GM21367 (cell line): ENCODE measurements around the gene RELCH.
A peak's percentile ranks its signal among the peaks of the same experiment; 100 is the strongest.

Experiments used
- ATAC-seq: cut with Tn5 transposase; IDR thresholded peaks from one replicate; pipeline ENCODE4 v1.9.1; 2021; ENCODE audit not compliant: unreplicated experiment

RELCH gene

DNA sequence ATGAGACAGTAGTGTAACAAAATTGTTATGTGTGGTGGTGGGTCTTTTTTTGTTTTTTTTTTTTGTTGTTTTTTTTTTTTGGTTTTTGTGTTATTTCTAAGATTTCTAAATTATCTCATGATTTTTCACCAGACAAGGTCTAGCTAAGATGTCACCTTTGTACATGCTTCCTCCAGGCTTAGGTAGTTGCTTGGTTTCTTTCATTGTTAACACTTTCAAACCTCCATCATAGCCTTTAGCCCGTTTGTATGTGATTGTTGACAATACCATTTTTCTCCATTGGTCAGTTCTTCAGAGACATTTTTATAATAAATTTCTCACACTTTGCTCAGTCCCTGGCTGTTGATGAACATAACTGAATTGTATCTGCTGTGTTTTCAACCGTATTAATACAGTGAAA, 2.2 kb downstream of the RELCH start:
- ATAC-seq: no peak

DNA sequence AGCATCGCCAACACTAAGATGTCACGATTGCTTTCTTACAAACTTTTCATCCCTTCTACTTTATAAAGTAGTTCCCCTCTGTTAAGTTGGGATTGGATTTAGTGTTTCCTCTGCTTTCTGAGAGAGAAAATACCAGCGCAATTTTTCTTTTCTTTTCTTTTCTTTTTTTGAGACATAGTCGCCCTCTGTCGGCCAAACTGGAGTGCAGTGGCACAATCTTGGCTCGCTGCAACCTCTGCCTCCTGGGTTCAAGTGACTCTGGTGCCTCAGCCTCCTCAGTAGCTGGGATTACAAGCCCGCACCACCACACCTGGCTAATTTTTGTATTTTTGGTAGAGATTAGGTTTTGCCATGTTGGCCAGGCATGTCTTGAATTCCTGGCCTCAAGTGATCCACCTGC, 9.0 kb downstream of the RELCH start:
- ATAC-seq: no peak

DNA sequence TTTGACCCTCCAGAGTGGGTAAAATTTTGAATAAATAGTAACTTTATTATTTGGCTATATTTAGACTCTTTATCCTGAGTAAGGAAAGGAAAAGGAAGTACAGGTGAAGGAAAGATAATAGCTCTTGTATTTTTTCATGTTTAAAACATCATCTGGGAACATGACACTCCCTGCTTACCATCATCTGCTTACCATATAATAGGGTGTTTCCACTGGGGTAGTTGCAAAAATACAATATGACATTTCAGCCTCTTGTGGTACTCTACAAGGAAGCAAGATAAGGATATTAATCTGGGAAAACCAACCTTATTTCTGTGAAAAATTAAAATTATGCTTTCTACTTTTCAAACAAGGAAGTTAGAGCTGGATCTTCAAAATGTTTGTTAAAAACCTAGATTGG, 9.9 kb downstream of the RELCH start:
- ATAC-seq: no peak

DNA sequence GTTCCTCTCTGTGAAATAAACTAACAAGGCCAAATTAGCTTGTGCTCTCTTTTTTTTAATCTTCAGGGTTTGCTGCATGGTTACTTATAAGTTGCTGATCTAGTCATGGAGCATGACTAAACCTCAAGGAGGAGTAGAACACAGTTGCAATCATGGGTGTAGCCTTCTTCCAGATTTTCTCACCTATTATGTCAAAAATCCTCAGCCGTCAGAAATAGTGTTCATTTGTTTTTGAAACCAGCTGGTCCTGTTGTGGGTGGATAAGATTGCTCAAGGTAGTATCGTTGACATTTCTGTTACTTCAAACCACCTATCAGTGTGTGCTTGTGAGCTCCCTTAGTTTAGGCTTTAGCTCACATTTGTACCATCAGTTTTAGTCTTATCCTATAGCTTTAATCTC, 11.2 kb downstream of the RELCH start:
- ATAC-seq: no peak

DNA sequence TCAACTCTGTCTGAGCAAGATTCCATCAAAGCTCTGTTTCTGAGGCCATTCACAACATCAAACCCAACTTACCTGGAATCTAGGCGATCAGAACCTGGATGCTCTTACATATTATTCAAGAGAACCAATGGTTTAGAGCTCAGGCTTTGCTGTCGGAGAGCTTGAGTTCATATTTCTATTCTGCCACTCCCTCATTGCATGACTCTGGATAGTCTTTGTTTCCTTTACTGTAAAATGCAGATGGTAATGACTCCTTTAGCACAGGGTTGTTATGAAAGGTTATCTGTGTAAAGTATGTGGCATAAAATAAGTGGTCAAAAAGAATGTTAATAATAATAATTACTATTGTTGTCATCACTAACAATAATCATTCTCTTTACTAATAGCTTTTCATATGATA, 12.6 kb downstream of the RELCH start:
- ATAC-seq: no peak

DNA sequence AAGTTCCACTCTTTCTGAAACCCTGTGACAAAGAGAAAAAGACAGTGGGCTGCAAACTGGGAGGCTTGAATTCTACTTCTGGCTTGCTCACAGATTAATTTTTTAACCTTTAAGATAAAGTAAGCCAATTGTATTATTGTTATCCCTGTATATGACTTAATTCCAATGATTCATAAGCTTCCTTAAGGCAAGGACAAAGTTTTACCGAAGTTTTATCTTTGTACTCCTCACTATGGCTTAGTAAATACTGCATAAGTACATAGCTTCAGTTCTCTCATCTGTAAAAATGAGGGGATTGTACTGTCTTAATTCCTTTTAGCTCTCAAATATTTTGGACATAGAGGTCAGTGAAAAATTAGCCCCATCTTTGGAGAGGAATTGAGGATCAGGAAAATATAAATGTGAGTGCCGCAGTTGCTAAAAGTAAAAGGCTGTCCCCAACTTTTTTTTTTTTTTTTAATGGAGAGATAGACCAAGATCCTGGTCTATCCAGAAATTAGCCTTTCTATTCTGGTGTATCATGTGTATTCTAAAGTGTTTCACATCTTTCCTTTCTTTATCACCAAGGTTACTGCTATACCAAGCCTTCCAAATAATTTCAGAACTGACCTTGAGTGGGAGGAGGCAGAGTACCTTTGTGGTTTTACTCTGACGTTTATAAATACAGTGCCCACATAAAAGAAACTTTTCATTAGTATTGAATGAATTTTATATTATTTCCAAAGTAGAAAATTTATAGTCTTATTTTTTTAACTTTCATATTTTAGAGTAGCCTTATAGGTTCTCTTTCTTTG, 13.3 kb downstream of the RELCH start:
- no peak for ATAC-seq

DNA sequence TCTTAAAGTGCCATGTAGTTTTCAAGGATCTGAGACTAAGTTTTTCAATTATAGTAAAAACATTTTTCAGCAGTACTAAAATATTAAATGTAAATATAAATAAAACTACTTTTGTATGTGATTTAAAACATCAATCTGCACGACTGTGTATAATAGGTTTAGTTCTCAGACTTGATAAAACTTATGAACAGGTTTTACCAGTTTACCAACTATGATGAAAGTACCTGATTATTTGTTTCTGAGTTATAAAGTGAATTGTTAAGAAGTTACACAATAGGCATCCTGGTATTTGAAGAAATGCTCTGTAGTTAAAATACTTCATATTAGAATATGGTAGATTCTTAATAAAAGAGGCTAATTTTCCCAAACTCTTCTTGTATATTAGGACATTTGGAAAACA, 14.8 kb downstream of the RELCH start:
- ATAC-seq: no peak

DNA sequence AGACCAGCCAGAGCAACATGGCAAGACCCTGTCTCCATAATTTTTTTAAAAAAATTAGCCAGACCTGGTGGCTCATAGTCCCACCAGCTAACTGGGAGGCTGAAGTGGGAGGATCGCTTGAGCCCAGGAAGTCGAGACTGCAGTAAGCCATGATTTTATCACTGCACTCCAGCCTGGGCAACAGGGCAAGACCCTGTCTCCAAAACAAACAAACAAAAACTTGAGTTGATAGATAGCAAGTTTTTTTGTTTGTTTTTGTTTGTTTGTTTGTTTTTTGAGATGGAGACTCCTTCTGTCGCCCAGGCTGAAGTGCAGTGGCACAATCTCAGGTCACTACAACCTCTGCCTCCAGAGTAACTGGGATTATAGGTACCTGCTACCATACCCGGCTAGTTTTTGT, 18.8 kb downstream of the RELCH start:
- ATAC-seq: no peak

DNA sequence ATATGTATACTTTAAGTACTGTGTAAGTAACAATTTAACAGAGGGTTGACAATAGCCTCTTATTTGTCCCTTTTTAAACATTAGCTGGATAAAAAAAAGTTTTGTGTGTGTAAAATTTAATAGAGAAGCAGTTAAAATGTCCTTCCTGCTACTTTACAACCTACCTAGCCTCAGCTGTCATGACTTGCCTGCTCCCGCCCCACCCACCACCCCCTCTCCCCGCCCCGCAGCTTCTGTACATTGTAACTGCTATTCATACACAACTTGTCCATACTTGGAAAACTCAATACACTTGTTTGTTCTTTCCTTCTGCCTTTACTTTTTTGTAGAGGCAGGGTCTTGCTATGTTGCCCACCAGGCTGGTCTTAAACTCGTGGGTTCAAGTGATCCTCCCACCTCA, 19.5 kb downstream of the RELCH start:
- ATAC-seq: no peak

DNA sequence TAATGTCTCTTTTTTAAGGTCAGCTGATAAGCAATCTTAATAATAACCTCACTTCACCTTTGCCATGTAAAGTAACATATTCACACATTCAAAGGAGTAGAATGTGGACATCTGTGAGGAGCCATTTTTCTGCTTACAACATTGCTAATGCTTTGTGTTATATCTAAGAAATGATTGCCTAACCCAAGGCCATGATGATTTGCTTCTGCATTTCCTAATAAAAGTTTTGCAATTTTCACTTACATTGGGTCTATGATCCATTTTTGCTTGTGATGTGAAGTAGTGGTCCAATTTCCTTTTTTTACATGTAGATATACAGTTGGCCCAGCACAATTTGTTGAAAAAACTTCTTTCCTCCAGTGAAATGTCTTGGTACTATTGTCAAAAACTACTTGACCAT, 22.0 kb downstream of the RELCH start:
- no peak for ATAC-seq

DNA sequence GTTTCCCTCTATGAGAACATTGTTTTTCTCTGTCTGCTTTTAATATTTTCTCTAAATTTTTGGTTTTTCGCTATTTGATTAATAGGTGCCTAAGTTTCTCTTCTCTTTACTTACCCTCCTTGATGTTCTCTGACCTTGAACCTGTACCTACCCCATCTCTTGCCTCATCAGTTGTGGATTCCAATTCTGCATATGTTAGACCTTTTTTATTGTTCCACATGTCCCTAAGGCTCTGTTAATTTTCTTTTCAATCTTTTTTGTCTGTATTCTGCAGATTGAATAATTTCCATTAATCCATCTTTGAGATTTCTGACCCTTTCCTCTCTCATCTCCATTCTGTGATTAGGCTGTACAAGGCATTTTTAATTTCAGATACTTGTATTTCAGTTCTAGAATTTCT, 23.1 kb downstream of the RELCH start:
- no peak for ATAC-seq

DNA sequence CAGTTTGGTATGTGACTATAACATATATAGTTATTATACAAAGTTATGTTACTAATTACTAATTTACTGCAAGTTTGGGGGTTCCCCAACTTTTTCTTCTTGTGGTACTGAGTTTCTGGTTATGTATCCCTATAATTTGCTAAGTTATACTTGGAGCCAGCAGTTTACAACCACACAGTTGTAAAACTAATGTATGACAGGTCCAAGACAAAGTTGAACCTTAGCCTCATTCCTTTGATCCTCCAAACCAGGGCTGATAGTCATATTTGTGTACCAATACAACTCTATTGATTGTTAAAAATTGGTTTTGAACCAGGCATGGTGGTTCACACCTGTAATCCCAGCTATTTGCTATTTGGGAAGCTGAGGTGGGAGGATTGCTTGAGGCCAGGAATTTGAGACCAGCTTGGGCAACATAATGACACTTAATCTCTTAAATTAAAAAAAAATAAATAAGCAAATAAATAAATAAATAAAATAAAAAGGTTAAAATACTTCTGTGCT, 24.3 kb downstream of the RELCH start:
- ATAC-seq: no peak

DNA sequence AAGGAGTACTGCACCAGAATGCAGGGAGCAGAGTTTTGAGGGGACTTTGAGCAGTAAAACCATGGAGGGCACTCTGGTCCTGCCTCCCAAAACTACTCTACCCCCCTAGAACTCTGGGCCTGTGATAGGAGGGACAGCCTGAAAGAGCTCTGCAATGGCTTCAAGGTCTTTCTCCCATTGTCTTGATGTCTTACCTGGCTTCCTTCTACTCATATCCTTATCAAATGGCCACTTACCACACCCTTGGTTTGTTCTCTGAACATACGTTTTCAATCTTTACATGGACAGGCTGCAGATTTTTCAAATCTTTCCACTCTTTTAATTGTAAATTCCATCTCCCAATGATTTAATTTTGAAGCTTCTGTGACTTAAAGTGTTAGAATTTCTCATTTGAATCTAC, 27.7 kb downstream of the RELCH start:
- ATAC-seq: no peak

DNA sequence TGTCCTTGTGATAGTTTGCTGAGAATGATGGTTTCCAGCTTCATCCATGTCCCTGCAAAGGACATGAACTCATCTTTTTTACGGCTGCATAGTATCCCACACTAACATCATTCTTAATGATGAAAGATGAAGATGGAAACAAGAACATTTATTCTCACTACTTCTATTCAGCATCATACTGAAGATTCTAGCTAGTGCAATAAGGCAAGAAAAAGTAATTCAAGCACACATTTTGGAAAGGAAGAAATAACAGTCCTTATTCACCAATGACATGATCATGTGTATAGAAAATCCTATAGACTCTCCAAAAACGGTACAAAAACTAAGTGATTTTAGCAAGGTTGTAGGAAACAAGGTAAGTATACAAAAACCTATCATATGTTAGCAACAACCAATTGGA, 37.2 kb downstream of the RELCH start:
- no peak for ATAC-seq

DNA sequence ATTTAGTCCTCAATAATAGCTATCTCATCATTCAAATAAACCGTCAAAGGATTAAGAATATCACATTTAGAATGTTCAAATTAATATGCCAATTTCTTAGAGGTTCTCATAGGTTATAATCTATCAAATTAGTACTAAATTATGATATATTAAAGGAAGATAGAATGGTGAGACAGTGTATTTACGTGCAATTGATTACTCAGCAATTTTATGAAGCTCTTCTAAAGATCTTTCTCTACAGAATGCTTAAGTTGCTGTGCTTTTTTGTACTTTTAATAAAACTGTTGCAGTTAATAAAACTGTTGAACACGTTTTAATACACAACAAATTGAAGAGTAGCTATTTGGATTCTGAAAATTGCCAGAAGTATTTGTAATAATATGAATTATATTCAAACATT, 39.0 kb downstream of the RELCH start:
- no peak for ATAC-seq

DNA sequence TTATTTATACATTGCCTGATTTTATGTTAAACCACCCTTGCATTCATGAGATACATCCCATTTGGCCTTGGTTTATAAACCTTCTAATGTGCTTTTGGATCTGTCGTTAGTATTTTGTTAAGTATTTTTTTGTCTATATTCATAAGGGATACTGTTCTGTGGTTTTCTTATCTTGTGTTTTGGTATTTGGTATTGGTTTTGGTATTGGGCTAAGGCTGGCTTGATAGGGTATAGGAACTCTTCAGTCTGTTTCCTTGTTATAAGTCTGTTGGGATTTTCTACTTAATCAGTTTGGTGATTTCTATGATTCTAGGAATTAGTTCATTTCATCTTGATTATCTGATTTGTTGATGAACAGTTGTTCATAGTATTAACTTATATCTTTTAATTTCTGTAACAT, 49.2 kb downstream of the RELCH start:
- ATAC-seq: no peak

DNA sequence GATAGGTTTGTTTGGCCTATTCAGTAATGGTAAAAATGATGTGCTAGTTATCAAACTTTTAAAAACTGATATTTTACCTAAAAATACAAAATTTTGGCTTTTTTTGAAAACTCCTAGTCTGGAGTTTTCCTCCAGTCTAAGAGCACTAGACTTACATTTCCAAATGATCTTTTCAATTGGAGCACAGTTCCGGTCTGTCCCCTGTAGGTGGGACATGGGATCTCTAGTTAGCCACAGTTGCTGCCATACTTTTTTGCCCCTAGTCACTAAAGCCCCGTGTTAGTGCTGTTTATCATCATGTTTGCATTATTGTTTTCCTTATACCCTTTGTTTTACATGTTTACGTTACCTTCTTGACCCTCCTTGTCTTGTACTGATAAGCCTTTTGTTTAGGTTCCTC, 52.4 kb downstream of the RELCH start:
- ATAC-seq: no peak

DNA sequence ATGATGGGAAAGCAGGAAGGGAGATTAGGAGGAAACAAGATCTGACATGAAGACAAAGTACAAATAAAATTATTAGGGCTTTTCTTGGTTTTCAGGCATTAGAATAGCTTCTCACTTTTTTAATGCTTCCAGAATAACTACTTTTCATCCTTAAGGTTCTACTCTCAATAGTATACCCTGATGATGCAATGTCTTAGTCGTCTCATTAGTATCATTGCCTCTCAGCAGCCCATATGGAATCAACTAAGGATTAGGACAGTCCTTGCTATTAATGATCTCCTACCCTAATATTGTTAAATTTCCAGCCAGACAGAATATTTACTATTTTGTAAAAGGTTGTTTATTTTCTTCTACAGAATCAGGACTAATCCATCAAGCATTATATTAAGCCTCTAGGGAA, 55.9 kb downstream of the RELCH start:
- ATAC-seq: no peak

DNA sequence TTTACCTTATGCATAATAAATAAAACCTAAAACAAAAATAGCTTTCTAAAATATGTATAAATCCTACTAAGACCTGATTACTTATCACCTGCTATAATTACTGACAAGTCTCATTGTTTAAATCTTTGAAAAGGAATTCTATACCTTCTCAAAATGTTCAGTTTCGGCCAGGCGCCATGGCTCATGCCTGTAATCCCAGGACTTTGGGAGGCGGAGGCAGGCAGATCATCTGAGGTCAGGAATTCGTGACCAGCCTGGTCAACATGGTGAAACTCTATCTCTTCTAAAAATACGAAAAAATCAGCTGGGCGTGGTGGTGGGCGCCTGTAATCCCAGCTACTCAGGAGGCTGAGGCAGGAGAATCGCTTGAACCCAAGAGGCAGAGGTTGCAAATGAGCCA, 58.1 kb downstream of the RELCH start:
- no peak for ATAC-seq

DNA sequence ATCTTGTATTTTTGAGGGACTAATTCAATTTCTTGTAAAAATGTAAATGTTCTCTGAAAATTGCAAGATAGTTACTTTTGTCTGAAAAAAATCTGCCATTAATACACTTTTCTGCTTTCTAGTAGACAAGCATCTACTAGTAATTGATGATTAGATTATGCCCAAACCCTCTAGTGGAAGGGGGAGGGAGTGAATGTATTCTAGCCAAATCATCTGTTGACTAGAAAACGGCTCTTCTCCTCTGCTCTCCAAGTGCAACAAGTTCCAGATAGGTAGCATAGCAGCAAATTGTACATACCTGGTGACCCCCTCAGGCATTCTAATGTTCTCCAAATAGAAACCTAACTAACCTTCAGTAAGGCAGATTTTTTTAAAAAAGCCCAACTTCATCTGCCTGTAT, 58.6 kb downstream of the RELCH start:
- no peak for ATAC-seq

DNA sequence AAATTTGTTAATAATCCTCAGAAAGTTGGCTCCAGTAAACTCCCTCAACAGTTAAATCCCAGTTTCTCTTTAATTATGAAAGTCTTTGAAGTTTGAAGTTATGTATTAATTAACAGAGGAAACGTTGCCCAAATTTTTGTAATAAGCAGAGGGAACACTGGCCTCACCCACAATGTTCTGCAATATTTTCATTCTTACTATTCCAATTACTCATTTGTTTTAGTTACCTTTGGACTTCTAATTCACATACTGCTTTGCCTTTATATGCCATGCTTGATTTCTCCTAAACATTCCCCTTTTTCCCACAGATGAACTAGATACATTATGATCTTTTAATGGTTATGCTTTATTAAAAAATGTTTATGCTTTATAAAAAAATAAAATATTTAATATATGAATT, 61.3 kb downstream of the RELCH start:
- no peak for ATAC-seq

DNA sequence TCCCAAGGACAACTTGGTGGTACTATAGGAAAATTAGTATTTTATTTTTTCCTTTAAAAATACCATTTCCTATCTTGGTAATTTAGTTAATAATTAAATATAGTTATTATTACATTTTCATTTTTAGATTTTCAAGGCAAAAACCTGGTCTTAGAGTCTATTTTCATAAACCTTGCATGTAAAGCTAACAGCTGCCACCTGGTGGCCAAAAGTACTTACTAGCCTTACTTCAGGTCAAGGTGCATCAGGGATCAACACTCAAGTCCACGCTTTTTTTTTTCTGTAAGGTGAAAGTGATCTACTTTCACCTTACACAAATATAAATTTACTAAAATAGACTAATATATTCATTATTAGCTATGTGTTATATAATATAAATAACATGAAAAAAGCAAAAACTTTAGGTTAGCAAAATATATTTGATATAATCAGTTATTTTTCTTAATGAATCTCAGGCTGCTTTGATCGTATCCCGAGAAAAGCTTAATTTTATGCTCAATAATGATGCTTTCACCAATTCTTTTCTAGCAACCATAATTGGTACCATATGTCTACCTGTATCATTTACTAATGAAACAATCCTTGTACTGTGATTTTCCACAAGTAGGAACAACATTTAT, 62.5 kb downstream of the RELCH start:
- ATAC-seq: peak; percentile 73

DNA sequence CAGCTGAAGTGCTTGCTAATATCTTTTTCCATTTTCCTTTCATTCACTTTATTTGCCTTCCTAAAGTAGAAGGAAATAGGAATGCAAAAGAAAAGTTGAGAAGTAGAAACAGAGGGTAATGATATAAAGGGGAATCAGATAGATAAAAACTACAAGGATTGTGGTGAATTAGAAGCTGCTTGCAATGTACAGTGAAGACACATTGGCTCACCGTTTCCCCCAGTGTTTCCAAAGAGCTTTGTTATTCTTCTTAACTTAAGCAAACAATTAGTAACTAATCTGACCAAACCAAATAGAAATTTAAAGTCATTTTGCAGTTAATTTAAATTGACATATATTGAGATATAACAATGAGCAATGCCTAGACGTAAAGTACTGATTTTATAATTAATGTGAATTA, 63.4 kb downstream of the RELCH start:
- ATAC-seq: no peak
